ENCODE results near the gene SPEG. TPM values are rescaled to one million over a fixed set of nuclear protein-coding genes. Genes with fewer than 3 reads are reported as not detected.

Gene SPEG
- total and polyA plus RNA-seq, 10 donors = 0.74 to 8.2 (median 3.7) TPM

DNA sequence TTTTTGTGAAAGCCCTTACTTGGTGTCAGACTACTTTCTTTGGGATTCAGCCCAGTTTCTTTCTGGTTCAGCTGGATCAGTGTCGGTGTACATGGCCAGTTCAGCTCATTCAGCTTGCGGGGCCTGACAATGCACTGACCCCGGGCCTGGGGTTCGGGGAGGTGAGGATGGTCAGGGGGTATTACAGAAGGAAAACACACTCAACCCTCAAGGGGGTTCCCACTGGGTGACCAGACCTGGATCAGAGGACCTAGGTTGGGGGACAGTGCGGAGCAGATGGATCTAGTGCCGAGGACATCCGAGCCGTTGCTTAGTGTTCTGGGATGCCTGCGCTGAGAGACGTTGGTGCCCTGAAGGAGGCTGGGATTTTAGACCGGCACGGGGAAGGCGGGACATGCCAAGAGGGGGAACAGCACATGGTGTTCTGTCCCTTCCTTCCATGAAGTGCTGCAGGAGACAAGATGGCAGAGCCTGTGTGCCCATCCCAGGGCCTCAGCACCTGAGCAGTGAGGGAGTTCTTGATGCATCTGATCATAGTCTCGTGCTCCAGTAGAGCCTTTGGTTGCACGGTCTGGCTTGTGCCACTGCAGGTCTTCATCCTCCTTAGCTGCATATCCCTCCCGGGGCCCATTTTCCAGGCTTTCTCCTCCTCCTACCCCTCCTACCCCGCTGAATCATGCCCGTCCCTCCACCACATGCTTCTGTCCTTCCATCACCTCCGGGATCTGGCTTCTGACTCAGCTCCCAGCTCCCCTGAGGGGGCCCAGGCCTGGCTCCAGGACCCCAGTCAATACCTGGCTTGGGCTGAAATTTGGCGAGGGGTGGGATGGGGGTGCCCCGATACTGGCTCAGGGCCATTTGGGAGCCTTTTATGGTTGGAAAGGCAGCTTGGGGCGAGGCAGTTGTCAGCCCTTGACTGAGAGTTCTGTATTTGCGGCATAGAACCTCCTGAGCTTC is 18.0 kb downstream of the SPEG start:
- H3K9me3 ChIP-seq = no peaks in the 10 kb centered on the region
- TF ChIP-seq, protein P1, sequence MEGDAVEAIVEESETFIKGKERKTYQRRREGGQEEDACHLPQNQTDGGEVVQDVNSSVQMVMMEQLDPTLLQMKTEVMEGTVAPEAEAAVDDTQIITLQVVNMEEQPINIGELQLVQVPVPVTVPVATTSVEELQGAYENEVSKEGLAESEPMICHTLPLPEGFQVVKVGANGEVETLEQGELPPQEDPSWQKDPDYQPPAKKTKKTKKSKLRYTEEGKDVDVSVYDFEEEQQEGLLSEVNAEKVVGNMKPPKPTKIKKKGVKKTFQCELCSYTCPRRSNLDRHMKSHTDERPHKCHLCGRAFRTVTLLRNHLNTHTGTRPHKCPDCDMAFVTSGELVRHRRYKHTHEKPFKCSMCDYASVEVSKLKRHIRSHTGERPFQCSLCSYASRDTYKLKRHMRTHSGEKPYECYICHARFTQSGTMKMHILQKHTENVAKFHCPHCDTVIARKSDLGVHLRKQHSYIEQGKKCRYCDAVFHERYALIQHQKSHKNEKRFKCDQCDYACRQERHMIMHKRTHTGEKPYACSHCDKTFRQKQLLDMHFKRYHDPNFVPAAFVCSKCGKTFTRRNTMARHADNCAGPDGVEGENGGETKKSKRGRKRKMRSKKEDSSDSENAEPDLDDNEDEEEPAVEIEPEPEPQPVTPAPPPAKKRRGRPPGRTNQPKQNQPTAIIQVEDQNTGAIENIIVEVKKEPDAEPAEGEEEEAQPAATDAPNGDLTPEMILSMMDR (IDR thresholded peaks at IDR 0.05 in 8 of 11, conservative IDR thresholded peaks at IDR 0.05 in 3 of 11) = no peak
- TF ChIP-seq POLR2A (IDR thresholded peaks at IDR 0.05) = no peak
- TF ChIP-seq POLR2AphosphoS5 (IDR thresholded peaks at IDR 0.05) = no peak
- 77 to 84% (median 80%) methylated on average over 23 of the region's 23 CpGs for WGBS, 5 donors
- no peak overlapping the region for H3K4me3 ChIP-seq
- H3K27ac ChIP-seq = no peak overlapping the region
- H3K36me3 ChIP-seq = no peaks in the 10 kb centered on the region
- H3K4me1 ChIP-seq = peaks cover 0 to 16% (median 11%) of the 10 kb centered on the region in 6 donors
- DNase-seq = no peak
- H3K27me3 ChIP-seq (replicated peaks in 1 of 7) = peaks cover 0 to 72% (median 26%) of the 10 kb centered on the region in 7 donors
- intact Hi-C loops (cut with DNase I; ENCODE audit: low total_unique reads) = no loop called here

DNA sequence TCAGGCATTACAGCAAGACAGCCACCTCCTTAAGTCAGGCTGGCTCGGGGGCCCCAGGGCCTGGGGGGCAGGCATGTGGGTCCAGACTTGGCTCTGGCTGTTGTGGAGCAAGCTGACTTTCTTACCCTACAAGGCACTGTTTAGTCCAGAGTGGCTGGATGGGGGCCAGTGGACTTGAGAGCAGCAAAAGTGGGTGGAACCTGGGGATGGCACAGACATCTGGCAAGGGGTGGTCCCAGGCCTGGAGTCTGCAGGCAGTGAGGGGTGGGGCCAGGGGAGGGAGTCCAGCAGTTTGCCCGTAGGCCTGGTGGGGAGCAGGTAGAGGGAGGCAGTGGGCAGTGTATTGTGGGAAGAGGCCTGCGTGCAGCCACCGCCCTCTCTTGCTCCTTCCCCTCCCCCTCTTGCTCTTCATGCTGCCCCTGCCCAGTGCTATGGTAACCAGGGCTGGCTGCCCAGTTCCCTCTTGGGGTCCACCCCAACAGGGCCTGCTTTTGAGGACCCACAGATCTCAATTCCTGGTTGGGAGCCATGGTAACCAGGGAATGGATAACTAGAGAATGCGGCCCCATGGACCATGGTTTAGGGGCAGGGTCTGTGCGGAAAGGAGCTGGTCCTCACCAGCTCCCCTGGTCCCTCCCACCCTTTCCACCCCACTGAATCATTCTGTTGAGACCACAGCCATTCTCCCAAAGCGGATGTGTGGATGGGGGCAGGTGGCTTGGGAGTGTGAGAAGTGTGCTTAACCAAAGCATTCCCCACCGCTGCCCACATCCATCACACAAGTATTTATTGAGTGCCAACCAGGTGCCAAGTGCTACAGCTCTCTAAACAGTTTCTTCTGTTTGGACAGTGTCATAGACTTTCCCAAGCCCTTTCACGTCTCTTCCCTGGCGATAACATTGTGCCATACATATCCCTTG is 19.3 kb downstream of the SPEG start:
- no peaks in the 10 kb centered on the region for H3K9me3 ChIP-seq
- peaks cover 0 to 4% (median 2%) of the 10 kb centered on the region in 6 donors for H3K4me1 ChIP-seq
- H3K27me3 ChIP-seq (replicated peaks in 1 of 7) = peaks cover 0 to 65% (median 14%) of the 10 kb centered on the region in 7 donors
- intact Hi-C loops (cut with DNase I; ENCODE audit: low total_unique reads) = no loop called here
- no peak for DNase-seq
- 80 to 87% (median 82%) methylated on average over 8 to 10 of the region's 10 CpGs for WGBS, 5 donors
- no peak for TF ChIP-seq POLR2AphosphoS5 (IDR thresholded peaks at IDR 0.05)
- TF ChIP-seq, protein P1 (IDR thresholded peaks at IDR 0.05 in 8 of 11, conservative IDR thresholded peaks at IDR 0.05 in 3 of 11) = no peak
- TF ChIP-seq POLR2A (IDR thresholded peaks at IDR 0.05) = no peak
- H3K4me3 ChIP-seq = no peak overlapping the region
- no peaks in the 10 kb centered on the region for H3K36me3 ChIP-seq
- no peak overlapping the region for H3K27ac ChIP-seq

DNA sequence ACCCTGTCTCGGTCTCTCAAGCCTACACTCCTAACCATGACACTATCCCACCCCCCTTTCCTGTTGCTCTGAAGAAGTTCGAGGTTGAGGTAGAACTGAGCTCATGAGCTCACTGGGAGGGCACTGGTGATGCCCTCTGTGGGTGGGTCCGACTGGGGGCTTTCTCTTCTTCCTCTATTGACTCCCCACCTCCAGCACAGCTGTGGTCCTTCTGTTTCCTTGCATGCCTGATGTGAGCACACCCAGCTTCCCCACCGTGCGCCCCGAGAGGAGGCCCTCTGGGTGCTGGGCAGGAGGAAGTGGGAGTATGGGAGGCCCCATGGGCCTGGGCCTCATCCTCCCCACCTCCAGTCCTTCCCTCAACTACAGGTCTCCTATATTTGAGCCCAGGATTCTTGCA is 20.9 kb downstream of the SPEG start:
- 26 to 52% (median 39%) methylated on average over 6 of the region's 6 CpGs for WGBS, 5 donors
- intact Hi-C loops (cut with DNase I; ENCODE audit: low total_unique reads) = no loop called here
- Histone ChIP-seq H3K9me3 (no peaks in the 10 kb centered on the region), H3K27ac (no peak overlapping the region), H3K27me3 (replicated peaks in 1 of 7) (peaks cover 0 to 65% (median 0%) of the 10 kb centered on the region in 7 donors), H3K4me1 (peaks cover 0 to 4% (median 0%) of the 10 kb centered on the region in 6 donors), H3K36me3 (no peaks in the 10 kb centered on the region), H3K4me3 (no peak overlapping the region)
- TF ChIP-seq, protein P1 (IDR thresholded peaks at IDR 0.05 in 8 of 11, conservative IDR thresholded peaks at IDR 0.05 in 3 of 11) = no peak
- TF ChIP-seq POLR2AphosphoS5 (IDR thresholded peaks at IDR 0.05) (no peak), POLR2A (IDR thresholded peaks at IDR 0.05) (no peak)
- no peak for DNase-seq
